ELR (cell line): Measurements from ENCODE around the gene ARIH1.

Experiments
- DNase-seq: peaks from one replicate; pipeline ENCODE4 v3.0.0-alpha.2; 2015; ENCODE audit warnings: low read depth

ARIH1 gene

DNA sequence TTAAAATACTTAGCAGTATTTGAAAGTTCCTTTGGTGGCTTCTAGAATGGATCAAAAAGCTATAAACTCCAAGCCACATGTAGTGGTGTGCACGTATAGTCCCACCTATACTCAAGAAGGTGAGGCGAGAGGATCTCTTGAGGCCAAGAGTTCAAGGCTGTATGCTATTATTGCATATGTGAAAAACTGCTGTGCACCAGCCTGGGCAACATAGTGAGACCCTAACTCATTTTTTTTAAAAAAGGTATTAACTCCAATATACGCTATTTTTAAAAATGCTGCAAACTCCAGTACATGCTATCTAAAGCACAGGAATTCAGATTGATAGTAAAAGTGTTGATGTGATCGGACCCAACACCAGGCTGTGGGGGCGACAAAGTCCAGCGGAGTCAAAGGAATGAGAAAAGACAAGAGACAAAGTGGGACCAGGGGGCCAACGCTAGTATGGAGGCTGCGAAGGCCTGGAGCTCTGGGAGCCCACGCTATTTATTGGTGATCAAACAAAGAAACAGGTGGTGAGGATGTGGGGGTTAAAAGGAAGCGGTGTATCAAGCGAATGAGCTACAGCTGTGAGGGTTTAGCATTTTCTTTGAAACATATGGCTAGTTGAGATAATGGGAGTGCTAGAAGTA lies 66.6 kb downstream of the ARIH1 start:
- DNase-seq = no peak

DNA sequence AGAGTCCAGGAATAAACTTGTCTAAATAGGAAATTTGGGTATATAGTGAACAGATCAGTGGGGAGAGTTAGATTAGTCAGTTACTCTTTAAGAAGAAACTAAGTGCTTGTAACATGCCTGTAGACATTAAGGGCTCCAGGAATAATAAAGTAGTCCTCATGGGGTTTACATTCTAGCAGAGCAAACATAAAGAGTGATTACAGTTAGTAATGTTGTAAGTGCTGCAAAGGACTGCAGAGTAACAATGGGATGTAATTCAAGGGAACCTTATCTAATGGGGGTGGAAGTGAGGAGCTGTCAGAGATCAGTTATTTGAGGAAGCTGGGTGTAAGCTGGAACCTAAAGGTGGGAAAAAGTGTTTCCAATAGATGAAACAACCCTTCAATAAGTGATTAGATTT lies 67.5 kb downstream of the ARIH1 start:
- DNase-seq = no peak

DNA sequence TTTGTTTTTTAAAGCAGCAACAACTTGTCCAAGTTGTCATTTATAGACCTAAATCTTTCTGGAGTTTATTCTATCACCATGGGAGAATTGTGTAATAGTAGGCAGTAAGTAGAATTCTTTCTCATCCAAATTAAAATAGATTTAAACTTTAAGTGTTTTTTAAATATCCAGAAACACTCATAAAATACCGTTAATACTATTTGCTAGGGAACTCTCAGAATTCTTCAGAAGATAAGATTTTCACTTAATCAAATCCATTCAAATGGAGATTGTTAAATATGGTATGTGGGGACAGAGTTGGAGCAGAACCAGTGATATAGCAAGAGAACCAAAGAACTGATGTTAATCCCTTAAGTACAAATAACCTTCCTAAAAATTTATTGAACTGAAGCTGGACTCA lies 71.0 kb downstream of the ARIH1 start:
- DNase-seq = no peak

DNA sequence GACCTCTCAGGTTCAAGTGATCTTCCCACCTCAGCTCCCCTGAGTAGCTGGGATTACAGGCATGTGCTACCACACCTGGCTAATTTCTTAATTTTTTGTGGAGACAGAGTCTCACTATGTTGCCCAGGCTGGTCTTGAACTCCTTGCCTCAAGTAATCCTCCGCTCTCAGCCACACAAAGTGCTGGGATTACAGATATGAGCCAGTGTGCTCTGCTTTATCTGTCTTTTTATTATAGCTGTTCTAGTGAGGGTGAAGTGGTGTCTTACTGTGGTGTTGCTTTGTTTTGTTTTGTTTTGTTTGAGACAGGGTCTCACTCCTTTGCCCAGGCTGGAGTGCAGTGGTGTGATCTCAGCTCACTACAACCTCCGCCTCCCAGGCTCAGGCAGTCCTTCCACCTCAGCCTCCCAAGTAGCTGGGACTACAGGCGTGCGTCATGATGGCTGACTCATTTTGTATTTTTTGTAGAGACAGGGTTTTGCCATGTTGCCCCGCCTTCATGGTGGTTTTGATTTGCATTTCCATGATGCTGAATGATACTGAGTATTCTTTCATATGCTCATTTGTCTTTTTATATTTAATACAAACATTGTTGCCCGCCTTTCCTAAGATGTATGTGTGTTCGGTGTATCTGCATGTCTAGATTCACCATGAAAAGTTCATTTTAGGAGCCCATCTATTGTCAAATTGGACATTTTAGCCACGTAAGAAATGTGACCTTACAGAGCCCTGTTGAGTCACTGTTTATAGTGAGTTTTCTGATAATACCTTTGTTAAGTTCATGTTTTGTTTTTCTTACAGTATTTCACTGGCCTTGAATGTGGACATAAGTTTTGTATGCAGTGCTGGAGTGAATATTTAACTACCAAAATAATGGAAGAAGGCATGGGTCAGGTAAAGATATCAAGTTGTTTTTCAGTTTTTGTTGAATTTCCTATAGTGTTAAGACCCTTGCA lies 80.6 kb downstream of the ARIH1 start:
- peak; percentile 82 for DNase-seq

DNA sequence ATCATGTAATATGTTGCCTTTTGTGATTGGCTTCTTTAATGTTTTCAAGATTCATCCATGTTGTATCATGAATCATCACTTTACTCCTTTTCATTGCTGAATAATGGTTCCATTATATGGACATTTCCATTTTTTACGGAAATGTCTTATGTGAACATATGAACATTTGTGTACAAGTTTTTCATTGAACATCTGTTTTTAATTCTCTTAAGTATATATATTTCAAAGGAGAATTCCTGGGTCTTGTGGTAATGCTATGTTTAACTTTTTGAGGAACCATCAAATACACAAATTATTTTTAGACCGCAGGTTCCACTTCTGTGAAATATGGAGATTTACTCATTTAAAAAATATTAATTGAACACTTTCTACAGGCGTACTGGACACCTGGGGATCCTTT lies 85.7 kb downstream of the ARIH1 start:
- DNase-seq = no peak

DNA sequence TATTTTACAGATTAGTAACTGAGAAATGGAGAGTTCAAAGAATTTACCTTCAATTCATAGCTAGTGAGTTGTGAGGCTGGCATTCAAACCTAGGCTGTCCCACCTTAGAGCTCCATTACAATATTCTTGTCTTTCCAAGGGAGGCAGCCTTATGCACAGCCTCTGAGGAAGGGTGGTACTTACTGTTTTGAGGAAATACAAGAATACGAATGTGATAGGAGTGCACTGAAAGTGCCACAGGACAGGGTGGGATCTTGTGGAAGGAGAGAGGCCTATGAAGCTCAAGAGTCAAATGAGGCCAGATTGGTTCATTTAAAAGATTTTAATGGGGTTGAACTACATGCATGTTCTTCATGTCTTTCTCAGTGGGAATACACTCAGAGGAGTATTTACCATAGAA lies 86.3 kb downstream of the ARIH1 start:
- DNase-seq = no peak

DNA sequence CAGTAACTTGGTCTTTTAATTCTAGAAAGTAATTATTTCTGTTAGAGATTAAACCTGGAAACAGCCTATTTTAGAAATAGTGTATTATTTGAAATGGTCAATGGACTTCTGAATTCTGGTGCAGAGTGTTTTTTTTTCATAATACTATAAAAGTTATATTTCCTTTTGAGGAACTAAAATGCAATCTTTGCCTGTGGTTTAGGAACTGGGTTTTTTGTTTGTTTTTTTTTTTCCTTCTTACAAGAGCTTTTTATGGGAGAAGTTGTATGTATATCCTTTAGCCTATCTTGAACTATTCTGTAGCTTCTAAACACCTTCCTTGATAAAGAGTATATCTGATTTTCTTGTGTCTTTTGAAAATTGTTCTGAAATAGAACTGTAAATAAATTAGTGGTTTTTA lies 88.3 kb downstream of the ARIH1 start:
- DNase-seq = no peak

DNA sequence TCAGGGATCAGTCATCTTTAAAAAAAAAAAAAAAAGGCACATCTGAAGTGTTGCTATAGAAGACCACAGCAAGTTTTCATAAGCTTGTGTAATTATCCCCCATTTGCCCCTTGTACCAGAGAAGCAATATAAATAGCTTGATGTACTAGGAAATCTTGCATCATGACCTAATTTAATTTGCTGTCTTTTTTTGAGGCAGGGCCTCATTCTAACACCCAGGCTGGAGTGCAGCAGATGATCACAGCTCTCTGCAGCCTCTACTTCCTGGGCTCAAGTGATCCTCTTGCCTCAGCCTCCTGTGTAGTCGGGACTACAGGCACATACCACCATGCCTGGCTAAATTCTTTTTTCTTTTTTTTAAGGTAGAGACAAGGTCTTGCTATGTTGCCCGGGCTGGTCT lies 88.7 kb downstream of the ARIH1 start:
- no peak for DNase-seq

DNA sequence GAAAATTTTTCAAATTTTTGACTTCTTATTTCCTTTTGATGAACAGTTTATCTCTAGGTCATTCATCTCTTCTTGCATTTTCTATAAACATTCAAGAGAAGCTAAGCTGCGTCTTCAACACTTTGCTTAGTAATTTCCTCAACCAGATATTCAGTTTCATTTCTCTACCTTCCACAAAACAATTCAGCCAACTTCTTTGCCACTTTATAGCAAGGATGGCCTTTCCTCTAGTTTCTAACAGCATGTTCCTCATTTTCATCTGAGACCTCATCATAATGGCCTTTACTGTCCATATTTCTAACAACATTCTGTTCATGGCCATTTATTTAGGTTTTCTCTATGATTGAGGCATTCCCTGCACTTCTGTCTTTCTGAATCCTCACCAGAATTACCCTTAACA lies 90.0 kb downstream of the ARIH1 start:
- DNase-seq = no peak

DNA sequence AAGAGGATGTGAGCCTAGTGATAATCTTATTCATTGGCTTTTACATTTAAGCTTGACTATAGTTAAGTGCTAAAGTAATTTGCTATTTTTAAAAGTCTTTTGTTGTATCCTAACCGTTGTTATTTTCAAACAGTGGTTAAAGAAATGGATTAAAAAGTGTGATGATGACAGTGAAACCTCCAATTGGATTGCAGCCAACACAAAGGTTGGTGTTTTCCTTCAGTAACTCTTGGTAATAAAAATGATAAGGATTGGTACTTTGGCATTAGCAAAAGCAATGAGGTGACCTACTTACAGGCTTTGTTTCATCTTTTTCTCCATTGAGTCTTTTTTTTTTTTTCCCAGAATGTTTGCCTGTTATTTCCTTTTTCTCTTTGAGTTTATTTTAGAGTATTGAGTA lies 92.8 kb downstream of the ARIH1 start:
- no peak for DNase-seq

DNA sequence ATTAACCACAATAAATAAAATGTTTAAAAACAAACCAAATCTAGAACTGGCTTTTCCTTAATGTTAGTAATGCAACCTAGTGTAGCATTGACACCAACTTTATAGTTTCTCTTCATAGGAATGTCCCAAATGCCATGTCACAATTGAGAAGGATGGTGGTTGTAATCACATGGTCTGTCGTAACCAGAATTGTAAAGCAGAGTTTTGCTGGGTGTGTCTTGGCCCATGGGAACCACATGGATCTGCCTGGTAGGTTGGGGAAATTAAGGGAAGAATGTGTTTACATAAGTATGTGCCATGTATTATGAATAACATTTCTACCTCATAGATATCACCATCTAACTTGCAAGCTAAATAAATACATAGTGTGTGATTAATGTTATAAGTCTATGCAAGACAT lies 95.9 kb downstream of the ARIH1 start:
- DNase-seq = no peak

DNA sequence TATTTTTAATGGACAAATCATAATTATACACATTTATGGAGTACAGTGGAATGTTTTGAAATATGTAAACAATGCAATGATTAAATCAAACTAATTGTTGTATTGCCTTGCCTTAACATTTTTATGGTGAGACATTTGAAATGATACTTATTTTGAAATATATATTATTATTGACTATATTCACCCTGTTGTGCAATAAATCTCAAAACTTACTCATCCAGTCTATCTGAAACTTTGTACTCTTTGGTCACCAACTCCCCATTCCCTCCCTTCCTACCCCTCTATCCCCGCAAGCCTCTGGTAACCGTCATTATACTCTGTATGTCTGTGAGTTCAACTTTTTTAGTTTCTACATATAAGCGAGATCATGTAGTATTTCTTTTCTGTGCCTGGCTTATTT lies 105.7 kb downstream of the ARIH1 start:
- DNase-seq = no peak

DNA sequence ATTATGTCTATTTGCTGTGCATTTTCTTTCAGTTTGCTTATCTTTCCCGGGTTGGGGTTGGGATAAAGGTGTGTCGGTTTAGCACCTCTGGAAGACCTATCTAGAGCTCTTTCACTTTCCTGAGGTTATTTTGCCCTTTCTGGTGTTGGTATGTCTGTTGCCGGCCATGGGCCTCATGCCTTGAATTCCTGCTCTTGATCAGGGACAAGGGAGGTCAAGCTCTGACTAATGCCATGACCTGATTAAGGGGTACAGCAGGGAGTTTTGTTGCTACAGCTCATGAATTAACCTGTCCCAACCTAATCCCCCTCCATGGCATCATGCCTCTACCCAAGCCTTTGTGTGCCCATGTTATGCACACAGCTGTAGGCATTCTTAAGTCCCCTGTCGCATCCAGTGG lies 109.9 kb downstream of the ARIH1 start:
- no peak for DNase-seq

DNA sequence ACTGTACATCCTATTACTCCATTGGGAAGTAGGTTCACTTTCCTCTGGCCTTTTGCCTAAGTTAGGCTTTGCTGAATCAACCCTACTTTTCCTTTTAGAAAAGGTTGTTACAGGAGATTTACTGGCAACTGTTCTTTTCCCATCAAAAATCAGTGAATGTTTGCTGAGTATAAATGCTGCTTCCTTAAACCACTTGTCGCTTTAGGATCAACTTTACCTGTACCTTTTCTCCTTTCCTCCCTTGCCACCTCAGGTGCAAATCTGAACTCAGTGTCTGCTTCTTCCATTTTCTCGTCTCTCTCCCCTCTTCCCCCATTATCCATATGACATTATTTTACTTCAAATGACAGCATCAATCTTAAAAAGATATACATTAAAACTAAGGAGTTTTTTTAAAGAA lies 110.9 kb downstream of the ARIH1 start:
- DNase-seq = no peak

DNA sequence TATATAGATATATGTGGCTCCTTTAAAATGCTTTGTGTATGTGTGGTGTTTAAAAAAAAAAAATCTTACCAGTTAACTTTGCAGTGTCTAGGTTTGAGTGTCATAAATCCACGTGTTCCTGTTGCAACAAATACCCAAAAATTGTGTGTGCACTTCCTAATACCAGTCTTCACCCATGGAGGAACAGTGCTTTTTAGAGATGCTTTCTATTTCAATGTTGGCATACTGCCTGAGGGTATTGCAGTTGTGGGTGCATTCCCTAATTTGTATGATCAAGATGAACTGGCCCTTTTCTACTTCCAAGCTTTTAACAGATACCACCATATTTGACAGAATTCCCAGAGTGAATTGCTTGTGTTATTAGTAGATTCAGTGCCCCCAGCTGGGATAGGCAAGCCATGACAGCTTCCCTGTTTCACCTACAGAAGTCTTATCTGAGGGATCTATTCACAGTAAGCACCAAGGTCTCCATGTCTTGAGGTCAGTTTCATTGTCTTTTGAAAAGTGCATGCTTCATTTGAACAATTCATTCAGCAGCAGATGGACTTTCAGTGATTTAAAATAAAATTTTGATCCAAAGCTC lies 111.4 kb downstream of the ARIH1 start:
- peak; percentile 40 for DNase-seq

DNA sequence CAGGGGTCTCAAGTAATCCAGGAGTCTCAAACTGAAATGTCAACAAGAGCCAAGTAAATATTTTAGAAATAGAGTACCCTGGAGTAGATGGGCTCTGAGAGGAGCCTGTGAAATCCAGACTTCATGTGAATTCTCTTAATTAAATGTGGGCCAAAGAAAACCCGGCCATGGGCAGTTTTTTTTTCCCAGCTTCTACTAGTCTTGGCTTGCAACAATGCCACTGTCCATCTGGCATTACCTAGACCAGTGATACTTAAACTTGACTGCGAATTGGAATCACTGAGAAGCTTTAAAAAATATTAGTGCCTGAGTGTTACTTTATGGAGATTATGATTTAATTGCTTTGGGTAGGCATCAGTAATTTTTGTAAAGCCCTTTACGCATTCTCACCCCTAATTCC lies 114.0 kb downstream of the ARIH1 start:
- no peak for DNase-seq

DNA sequence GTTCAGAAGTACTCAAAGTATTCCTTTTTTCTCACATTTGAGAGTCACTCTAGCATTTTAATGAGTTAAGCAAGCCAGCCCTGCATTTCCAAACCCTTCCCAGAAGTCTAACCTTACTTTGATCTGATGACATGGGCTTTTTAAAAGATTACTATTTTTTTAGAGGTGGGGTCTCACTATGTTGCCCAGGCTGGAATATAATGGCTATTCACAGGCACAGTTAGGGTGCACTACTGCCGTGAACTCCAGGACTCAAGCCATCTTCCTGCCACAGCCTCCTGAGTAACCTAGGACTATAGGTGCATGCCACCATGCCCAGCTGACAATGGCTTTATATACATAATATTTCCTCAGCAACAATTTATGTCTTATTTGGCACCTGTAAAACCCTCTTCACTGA lies 116.3 kb downstream of the ARIH1 start:
- no peak for DNase-seq

DNA sequence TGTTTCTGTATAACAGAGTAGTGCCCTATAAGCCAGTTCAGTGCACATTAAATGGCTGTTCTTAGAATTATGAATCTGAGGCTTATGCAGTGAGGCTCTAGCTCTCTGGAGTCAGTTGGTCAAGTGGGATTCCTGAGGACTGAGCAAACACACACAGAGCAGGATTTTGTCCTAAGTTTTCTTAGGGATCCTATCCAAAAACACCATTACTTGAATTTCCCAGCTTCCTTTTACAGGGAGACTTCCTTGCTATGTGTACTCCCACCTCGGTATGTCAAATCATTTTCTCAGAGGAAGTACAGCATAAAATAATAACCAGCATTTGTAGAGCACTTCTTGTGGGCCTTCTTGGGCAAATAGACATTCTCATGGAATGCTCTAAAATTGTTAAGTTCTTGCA lies 117.2 kb downstream of the ARIH1 start:
- peak; percentile 14 for DNase-seq

DNA sequence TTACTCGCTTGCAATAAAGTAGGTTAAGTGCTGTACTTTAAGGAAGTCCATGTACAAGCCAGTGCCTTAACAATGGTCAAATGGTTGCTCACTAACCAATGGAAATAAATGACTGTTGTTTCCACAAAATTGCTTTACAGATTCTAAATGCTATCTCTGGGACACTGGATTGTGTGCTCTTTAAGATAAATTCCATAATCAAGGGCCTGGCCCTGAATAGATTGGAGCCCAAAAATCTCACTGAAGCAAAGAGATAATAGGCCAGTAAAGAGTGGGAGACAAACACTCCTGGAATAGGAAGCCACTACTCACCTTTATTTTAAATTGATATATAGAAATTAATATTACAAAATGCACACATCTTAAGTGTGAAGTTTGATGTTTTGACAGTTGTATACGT lies 118.0 kb downstream of the ARIH1 start:
- no peak for DNase-seq

DNA sequence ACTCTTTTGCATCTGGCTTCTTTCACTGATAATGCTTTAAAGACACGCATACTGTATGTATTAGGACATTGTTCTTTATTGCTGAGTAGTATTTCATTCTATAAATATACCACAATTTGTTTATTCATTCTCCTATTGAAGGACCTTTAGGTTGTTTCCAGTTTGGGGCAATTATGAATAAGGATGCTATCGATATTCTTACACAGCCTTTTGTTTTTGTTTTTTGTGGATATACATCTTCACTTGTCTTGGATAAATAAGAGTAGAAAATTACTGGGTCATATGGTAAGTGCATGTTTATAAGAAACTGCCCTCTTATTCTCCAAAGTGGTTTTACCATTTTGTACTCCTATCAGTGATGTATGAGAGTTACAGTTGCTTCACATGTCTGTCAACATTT lies 118.5 kb downstream of the ARIH1 start:
- no peak for DNase-seq

DNA sequence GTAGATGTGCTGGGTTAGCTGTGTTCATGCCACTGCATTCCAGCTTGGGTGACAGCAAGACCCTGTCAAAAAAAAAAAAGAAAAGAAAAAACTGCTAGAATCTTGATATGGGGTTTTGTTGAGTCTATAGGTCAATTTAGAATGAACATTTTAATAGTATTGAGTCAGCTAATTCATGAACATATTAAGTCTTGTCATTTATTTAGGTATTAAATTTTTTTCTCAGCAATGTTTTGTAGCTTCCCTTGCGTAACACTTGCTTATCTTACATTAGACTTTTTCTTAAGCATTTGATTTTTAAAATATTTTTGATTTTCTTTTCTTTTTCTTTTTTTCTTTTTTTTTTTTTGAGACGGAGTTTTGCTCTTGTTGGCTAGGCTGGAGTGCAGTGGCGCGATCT lies 119.7 kb downstream of the ARIH1 start:
- no peak for DNase-seq

DNA sequence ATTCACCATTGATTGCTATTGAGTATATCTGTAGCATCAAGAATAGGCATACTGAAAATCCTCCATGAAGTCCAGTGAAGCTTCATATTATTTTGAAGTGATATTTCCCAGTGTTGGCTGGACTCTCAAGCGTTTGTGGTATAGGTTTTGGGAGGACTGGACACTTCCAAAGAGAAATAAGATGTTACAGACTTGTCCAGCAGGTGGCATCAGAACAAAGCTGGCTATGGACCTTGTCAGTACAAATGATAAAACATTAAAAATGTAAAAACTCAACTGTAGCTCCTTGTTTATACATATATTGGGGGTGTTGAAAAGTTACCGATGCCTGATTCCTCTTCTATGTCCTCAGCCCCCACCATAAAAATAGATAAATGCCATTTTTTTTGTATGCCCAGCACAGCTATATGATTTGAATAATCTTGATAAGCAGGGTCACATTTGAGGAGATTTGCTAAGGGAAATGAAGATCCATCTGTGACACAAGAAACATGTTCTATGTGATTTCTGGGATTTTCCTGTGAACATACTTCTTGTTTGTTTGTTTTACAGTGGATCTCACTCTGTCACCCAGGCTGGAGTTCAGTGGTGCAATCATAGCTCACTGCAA lies 125.8 kb downstream of the ARIH1 start:
- peak; percentile 67 for DNase-seq

DNA sequence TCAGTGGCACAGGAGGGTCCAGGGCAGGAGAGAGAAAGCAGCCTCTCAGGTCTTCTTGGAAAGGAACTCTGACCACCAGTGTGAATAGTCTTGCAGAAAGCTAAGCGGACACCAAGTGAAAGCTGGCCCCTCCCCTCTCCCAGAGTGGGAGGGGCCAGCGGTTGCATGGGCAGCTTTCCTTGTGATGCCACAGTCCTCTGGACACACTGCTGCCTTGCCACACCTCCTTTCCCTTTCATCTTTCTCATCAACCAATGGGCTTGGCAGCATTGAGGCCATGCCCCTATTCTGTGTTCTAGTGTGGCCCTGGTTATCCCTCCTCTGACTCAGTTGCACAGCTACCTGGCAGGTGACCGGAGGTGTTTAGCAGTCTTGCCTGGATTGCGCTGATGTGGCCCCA lies 130.7 kb downstream of the ARIH1 start:
- DNase-seq = peak; percentile 28
